Stimulated activated CD4-positive, alpha-beta T cell treated with anti-CD3 and anti-CD28 coated beads, Interleukin-4, amount 100 ng/mL, for 48 hours (primary cell): Measurements from ENCODE around the gene MFGE8.
"Not testable (repeated sequence)": the region's sequence is repeated elsewhere in the genome, so short reads cannot be mapped to it uniquely, and the experiment has no call there.

ENCODE experiments used
- DNase-seq, 2 donors: peaks; one replicate each; pipeline ENCODE4 v3.0.0-alpha.2; 2020; ENCODE audit warnings: low read depth in 2 of 2

MFGE8 gene

DNA sequence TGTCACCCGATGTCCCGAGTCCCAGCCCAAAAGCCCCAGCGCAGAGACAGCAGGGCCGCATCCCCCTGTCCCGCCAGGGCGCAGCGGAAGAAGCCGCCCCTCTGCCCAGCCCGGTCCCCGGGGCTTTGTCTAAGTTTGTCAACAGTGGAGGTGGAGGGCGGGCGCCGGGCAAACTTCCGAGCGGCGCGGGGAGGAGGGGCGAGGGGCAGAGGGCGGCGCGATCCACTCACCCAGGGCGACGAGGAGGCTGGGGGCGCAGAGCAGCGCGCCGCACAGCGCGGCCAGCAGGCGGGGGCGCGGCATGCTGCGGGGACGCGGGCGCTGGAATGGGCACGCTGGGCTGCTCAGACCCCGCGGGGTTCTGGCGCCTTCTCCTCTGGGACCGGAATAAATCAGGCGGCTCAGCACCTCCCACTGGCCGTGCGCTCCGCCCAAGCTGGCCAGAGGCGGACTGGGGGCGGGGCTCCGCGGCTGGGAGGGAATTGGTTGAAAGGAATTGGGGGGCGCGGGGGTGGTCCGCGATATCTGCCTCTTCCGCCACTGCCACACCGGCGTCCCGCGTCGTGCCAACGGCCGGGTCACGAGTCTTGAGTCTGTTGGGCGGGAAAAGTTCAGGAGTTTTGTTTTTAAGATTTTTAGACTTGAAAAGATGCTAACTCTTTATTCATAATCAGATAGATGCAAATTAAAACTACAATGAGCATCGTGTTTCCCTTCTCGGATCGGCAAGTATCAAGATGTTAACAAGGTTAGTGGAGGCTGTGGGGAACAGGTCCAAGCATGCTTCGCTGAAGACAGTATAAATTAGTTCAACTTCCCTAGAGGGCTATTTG lies at the start of gene MFGE8:
TSS of gene MFGE8 (minus strand) at position 363 of the 833 bp plus-strand sequence. CDS start at position 303, 60 bp downstream.
- DNase-seq, result peak; percentile 53 to 59

- DNase-seq, result no peak
Observed at GRCh38 chr15:88959445-88959844, 46.3 kb upstream of the MFGE8 start.

DNA sequence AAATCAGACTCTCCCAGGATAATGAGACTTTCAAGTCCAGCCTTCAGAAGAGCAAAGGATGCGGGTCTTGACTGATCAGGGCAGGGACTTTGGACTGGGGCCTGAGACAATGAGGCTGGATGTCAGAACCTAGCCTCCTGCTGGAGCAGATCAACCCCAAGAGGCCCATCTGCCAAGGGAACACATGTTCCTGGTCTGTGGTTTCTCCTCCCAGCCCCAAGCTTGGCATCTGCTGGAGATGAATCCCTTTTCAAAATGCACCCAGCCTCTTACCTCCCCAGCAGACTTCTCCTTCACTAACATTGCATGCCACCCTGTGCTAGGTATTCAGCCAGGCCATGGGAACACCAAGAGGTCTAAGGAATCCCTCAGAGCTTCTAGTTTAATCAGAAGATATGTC lies 43.7 kb upstream of the MFGE8 start:
- DNase-seq, result no peak

DNA sequence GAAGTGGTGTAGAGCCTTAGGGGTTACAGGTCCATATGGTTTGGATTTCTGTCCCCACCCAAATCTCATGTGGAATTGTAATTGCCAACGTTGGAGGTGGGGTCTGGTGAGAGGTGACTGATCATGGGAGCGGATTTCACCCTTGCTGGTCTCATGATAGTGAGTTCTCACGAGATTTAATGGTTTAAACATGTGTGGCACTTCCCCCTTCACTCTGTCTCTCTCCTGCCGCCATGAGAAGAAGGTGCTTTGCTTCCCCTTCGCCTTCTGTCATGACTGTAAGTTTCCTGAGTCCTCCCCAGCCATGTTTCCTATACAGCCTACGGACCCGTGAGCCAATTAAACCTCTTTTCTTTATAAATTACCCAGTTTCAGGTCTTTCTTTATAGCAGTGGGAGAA lies 43.1 kb upstream of the MFGE8 start:
- no peak for DNase-seq

- no peak for DNase-seq
Observed at GRCh38 chr15:88954431-88955277, 41.5 kb upstream of the MFGE8 start.

DNA sequence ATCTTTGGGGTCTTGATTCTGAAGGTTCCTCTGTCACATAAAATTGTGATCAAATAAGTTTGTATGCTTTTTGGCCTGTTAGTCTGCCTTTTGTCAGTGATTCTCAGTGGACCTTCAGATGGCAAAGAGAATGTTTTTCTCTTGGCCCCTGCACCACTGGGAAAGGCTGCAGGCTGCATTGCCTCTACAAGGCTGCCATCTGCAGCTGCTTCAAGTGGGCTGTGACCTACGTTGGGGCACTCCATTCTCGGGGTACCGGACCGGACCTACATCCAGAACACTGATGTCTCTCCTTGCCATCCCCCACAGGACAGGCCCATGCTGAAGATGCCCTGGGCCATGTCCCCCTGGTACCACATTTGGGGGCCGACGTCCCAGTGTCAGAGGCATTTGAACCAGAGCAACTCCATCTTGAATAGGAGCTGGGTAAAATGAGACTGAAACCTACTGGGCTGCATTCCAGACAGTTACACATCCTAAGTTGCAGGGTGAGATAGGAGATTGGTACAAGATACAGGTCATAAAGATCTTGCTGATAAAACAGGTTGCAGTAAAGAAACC lies 37.5 kb upstream of the MFGE8 start:
- DNase-seq, result no peak

DNA sequence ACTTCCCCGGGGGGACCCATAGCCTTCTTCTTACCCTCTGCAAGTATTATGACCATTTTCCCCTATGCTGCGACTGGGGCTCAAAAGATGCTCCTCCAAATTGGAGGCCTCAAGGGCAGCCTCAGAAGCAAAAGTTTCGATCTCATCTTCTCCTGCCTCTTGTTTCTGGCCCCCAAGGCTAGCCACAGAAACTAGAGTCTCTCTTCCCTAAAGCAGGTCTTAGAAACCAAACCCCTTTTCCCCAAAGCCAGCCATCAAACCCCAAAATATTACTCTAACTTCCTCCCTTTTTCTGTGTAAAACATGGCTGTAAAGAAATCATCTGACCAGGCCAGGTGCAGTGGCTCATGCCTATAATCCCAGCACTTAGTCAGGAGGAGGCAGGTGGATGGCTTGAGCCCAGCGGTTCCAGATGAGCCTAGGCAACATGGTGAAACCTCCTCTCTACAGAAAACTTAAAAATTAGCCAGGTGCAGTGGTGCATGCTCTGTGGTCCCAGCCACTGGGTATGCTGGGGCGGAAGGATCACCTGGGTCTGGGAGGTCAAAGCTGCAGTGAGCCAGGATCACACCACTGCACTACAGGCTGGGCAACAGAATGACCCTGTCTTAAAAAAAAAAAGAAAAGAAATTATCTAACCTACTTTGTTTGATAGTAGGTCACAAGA lies 36.7 kb upstream of the MFGE8 start:
- no peak for DNase-seq

DNA sequence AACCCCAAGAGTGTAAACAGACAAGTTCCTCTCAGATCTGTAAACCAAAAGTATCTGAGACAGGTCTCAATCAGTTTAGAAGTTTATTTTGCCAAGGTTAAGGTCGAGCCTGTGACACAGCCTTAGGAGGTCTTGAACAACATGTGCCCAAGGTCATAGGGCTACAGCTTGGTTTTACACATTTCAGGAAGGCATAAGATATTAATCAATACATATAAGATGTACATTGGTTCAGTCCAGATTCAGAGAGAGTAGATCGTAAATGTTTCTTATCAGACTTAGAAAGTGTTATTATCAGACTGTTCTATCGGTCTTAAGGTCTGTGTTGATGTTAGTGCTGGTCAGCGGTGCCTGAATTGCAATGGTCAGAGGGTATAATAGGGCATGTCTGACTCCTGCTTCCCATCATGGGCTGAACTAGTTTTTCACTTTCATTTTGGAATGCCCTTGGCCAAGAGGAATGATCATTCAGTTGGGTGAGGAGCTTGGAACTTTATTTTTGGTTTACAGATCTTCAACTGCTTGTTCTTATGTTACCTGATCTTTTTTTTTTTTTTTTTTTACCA lies 27.0 kb upstream of the MFGE8 start:
- no peak for DNase-seq

DNA sequence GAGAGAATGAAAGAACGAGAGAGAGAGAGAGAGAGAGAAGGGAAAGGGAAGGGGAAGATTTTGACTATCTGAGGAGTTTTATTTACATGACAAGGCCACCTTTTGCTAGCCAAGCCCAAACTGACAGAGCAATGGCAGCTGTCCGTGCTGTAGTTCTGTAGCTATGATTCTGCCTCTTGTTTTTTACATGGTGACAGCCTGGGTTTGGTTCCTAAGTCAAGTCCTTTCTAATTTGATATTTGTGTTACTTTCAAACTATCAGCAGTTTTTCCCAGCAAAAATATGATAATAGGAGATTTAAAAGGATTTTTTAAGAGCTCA lies 26.3 kb upstream of the MFGE8 start:
- DNase-seq, result no peak

DNA sequence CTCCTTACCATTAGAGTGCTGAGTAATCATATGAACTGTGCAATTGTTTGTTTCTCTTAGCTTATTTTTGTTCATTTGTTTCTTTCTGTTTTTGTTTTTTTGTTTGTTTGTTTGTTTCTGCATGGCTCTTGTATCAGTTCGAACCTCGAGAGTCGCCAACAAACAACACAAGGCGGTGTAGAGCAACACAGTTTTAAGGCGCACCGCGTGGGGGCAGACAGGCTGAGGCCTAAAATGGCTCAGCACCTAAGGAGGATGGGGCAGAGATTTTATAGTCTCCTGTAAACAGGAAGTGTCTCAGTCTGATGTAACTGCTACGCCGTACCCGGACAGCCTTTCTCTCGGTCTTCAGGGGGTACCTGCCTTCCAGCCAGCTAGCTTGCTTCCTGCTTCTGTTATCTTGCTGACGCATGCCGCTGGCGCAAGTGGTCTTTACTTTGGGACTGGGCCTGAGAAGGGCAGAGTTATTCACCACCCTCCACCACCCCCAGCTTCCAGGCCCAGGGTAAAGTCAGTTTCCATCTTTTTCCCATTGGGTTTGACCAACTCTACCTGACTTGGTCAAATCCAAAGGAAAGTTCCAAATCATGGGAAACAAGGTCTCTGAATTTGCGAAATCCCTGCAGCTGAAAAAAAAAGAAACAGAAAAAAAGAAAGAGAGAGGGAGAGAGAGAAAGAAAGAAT lies 25.8 kb upstream of the MFGE8 start:
- no peak for DNase-seq

- not testable (repeated sequence) for DNase-seq
Observed at GRCh38 chr15:88934449-88934848, 21.3 kb upstream of the MFGE8 start.

DNA sequence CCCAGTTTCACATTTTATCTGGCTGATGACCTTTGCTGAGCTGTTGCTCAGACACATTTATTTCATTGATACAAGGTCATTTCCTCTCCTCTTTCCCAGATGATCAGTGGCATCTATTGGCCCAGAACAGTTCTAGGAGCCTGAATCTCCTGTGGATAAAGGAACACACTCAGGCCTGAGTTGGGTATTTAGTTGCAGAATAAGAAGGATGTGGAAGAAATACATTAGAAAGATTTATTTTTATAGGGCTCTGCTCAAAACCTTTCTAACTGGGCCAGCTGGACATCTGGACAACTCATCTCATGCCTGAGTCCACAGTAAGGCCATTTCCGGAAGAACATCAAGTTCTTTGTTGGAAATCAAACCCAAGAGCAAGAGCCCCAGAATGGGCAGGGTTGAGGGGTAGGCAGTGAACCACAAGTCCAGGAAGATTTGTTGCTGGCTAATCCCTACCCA lies 19.7 kb upstream of the MFGE8 start:
- DNase-seq, result no peak

- no peak for DNase-seq
Observed at GRCh38 chr15:88932271-88932874, 19.2 kb upstream of the MFGE8 start.

GRCh38 chr15:88930579-88930978 lies 17.4 kb upstream of the MFGE8 start:
- DNase-seq, result no peak

DNA sequence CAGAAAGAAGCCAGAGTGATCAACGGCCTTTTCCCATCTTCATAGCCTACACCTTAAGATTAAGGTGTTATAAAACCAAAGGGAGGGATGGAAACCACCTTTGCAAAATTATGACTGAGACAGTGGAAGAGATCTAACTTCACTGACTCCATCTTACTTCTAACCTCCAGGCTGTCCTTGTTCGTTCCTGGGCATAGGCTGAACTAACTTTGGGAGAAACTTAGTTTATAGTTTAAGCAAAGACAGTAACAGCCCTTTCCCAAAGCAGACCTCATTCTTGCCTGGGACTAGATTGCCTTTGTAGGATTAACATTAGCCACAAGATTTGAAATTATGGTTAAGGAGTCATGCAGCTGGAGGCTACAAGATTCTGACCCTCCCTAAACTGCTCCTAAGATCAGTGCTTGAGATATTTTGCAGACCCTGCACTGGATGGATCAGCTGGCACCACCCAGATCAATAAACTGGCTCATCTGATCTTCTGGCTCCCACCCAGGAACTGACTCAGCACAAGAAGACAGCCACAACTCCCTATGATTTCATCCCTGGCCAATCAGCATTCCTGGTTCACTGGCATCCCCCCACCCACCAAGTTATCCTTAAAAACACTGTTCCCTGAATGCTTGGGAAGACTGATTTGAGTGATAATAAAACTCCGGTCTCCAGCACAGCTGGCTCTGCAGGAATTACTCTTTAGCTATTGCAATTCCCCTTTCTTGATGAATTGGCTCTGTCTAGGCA lies 16.3 kb upstream of the MFGE8 start:
- not testable (repeated sequence) for DNase-seq

GRCh38 chr15:88928192-88928591 lies 15.0 kb upstream of the MFGE8 start:
- not testable (repeated sequence) for DNase-seq

DNA sequence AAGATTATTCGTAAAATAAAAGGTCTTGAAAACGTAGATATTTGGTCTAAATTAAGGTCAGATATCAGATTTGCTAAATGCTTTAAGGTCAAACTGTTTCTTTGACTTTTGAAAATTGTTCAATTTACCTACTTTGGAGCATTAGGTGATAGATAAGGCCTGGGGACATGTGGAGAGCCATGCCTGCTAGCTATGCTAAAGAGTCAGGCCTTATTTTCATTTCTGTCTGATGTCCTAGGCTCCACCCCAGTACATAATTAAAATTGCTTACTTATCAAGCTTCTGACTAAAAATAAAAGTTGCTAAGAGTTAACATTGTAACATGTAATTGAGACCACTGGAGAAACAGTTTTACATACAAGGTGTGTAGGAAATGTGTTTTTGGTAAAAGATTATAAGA lies 12.5 kb upstream of the MFGE8 start:
- DNase-seq, result not testable (repeated sequence)

- DNase-seq, result peak in 1 of 2 donors; percentile 44
Observed at GRCh38 chr15:88920892-88921435, 7.8 kb upstream of the MFGE8 start.

GRCh38 chr15:88920186-88920891 lies 7.2 kb upstream of the MFGE8 start:
- no peak for DNase-seq
